GM12878 (cell line): Measurements from ENCODE around the gene NTM. TPM values are rescaled to one million over a fixed set of nuclear protein-coding genes. Genes with fewer than 3 reads are reported as not detected.

Experiments used
- ATAC-seq: fragments of 200-7000 bp; cut with Tn5 transposase; 3 replicates; pipeline ENCODE4 v1.9.1; 2020; ENCODE audit warnings: mild to moderate bottlenecking, moderate library complexity
- BruUV-seq: library from RNA; stranded (reverse); fragments of 400-500 nt; replicated peaks from 2 replicates; lab custom pipeline; 2021; lab: Mats Ljungman, UMichigan
- CTCF ChIA-PET: fragments of 300-600 bp; sonication (Branson Sonifier 250); formaldehyde crosslinking; extraction: SDS; loops from one replicate; lab custom pipeline; 2021; ENCODE audit warnings: inconsistent platforms; lab: Yijun Ruan, JAX
- POLR2A ChIA-PET: fragments of 350-600 bp; formaldehyde crosslinking; extraction: SDS; loops from one replicate; lab custom pipeline; 2021; ENCODE audit warnings: inconsistent platforms; lab: Charles Lee
- RAD21 ChIA-PET: fragments of 300-600 bp; sonication (Branson Sonifier 250); formaldehyde crosslinking; loops from one replicate; lab custom pipeline; 2023; ENCODE audit warnings: antibody characterized with exemption; ENCODE audit not compliant: unreplicated experiment; lab: Charles Lee
- SMC1A ChIA-PET: fragments of 300-600 bp; sonication (Branson Sonifier 250); formaldehyde crosslinking; loops from one replicate; lab custom pipeline; 2023; ENCODE audit not compliant: unreplicated experiment, uncharacterized antibody; lab: Charles Lee
- DNase-seq: peaks from one replicate; pipeline ENCODE4 v3.0.0-alpha.2; 2011; ENCODE audit warnings: low read depth, low spot score
- FAIRE-seq: peaks from 3 replicates; lab custom pipeline; 2011; peaks lifted over from hg19 to GRCh38; lab: Jason Lieb, UNC
- H2AFZ ChIP-seq: 2 replicates; pipeline ENCODE4 v1.6.0; 2011; ENCODE audit warnings: low read depth, low read length, control low read depth; ENCODE audit not compliant: control insufficient read depth
- H3K27ac ChIP-seq: 2 replicates; pipeline ENCODE4 v1.5.1; 2011; ENCODE audit warnings: control low read depth; ENCODE audit not compliant: control insufficient read depth, insufficient read depth
- H3K27me3 ChIP-seq, 2 experiments: replicated peaks in 1 of 2; 2 replicates each; pipeline versions ENCODE4 v1.6.0 to v1.6.1; 2011; ENCODE audit warnings: low read length in 1 of 2; ENCODE audit not compliant: control insufficient read depth in 2 of 2, insufficient read depth in 2 of 2
- H3K36me3 ChIP-seq, 2 experiments: 2 replicates each; pipeline ENCODE4 v1.5.1; 2011; ENCODE audit warnings: low read length in 1 of 2; ENCODE audit not compliant: control insufficient read depth in 2 of 2, insufficient read depth in 2 of 2
- H3K4me1 ChIP-seq: 2 replicates; pipeline ENCODE4 v1.6.1; 2011; ENCODE audit warnings: mild to moderate bottlenecking, low read length, moderate library complexity, mixed read lengths; ENCODE audit not compliant: control insufficient read depth, insufficient read depth
- H3K4me2 ChIP-seq: 2 replicates; pipeline ENCODE4 v1.6.0; 2011; ENCODE audit warnings: control low read depth; ENCODE audit not compliant: control insufficient read depth, insufficient read depth
- H3K4me3 ChIP-seq: fragments of 200-600 bp; sonication (generic); 2 replicates; pipeline ENCODE4 v1.5.1; 2016
- H3K79me2 ChIP-seq: 2 replicates; pipeline ENCODE4 v1.6.0; 2011; ENCODE audit warnings: low read length; ENCODE audit not compliant: control insufficient read depth, insufficient read depth
- H3K9ac ChIP-seq: 2 replicates; pipeline ENCODE4 v1.8.0; 2011; ENCODE audit warnings: low read length, control low read depth, mixed read lengths; ENCODE audit not compliant: control insufficient read depth, insufficient read depth
- H3K9me3 ChIP-seq: replicated peaks from 3 replicates; pipeline ENCODE4 v1.5.1; 2011; ENCODE audit warnings: mild to moderate bottlenecking, low read length; ENCODE audit not compliant: control insufficient read depth, insufficient read depth
- H4K20me1 ChIP-seq: 2 replicates; pipeline ENCODE4 v1.6.0; 2011; ENCODE audit not compliant: control insufficient read depth, insufficient read depth
- BACH1 ChIP-seq: fragments of 450-650 bp; IDR thresholded peaks from 2 replicates; pipeline ENCODE4 v1.6.1; 2017; ENCODE audit warnings: mild to moderate bottlenecking, borderline replicate concordance
- GATAD2B ChIP-seq: fragments of 450-650 bp; conservative IDR thresholded peaks from 2 replicates; pipeline ENCODE4 v1.6.1; 2017; ENCODE audit warnings: low read depth, mild to moderate bottlenecking, moderate library complexity
- NFYB ChIP-seq: IDR thresholded peaks from 2 replicates; pipeline ENCODE4 v1.6.1; 2011; ENCODE audit warnings: low read depth, mild to moderate bottlenecking, low read length, improper control_type of control experiment, moderate library complexity; ENCODE audit not compliant: insufficient read depth
- STAT1 ChIP-seq: fragments of 450-650 bp; conservative IDR thresholded peaks from 2 replicates; pipeline ENCODE4 v1.6.1; 2014; ENCODE audit warnings: antibody characterized with exemption, mild to moderate bottlenecking
- ZNF622 ChIP-seq: fragments of 450-650 bp; IDR thresholded peaks from 2 replicates; pipeline ENCODE4 v1.6.1; 2017; ENCODE audit warnings: mild to moderate bottlenecking, inconsistent platforms
- WGBS: methylation state at CpG from one replicate; pipeline ENCODE4 v1.1.6; 2016; ENCODE audit warnings: low lambda C conversion rate; ENCODE audit not compliant: insufficient replicate concordance, insufficient coverage; ENCODE audit errors: missing lambda C conversion rate; 5-methylcytosine and 5-hydroxymethylcytosine counted together
- in situ Hi-C: fragments of 300-500 bp; cut with MboI; formaldehyde crosslinking; loops from 9 replicates; pipeline ENCODE4 v1.14.3; 2018; ENCODE audit warnings: mixed read lengths
- intact Hi-C: fragments of 100-400 bp; cut with micrococcal nuclease; formaldehyde crosslinking; loops from one replicate; pipeline ENCODE4 v1.14.2; 2022; ENCODE audit not compliant: unreplicated experiment
- polyA plus RNA-seq, 11 experiments: library from polyadenylated mRNA; depleted of rRNA in 4 of 11; unstranded in 6 of 11; stranded (reverse) in 5 of 11; fragments of >200 nt; fragmentation: Nextera tagmentation in 4 of 11; fragmentation: Illumina TruSeq in 1 of 11; extraction: Ambion mirVana in 4 of 11; extraction: Trizol in 1 of 11; gene quantifications; 1 replicate in 1 of 11; 2 replicates in 10 of 11; pipeline versions ENCODE4 v1.2.1 to v1.2.3, GENCODE V29; 2011 to 2016; ENCODE audit warnings: inconsistent platforms in 2 of 11, missing spikeins in 2 of 11, low read depth in 1 of 11
- total RNA-seq, 4 experiments: library from RNA; depleted of rRNA in 3 of 4; stranded (reverse); fragments of >200 nt in 3 of 4; fragmentation: Illumina TruSeq in 1 of 4; extraction: Trizol in 1 of 4; gene quantifications; 2 replicates each; pipeline versions ENCODE4 v1.2.1 to v1.2.3, GENCODE V29; 2013 to 2021
- TF ChIP-seq, protein P1 (sequence below): fragments of 450-650 bp; IDR thresholded peaks from 2 replicates; pipeline ENCODE4 v1.6.1; 2017; ENCODE audit warnings: mild to moderate bottlenecking, low read depth, inconsistent platforms; ENCODE audit not compliant: poor library complexity, severe bottlenecking
- TF ChIP-seq, protein P2 (sequence below): fragments of 450-650 bp; IDR thresholded peaks from 2 replicates; pipeline ENCODE4 v1.6.1; 2014; ENCODE audit warnings: mild to moderate bottlenecking
- TF ChIP-seq, protein P3 (sequence below): fragments of 150-350 bp; IDR thresholded peaks from 2 replicates; pipeline ENCODE4 v1.6.1; 2016; ENCODE audit warnings: low read depth, low read length

NTM gene
- total and polyA plus RNA-seq, 10 of the 15 experiments (the other 5 are each of a cell fraction or from before 2014, with no cell fraction given): not detected

GRCh38 chr11:132257871-132258270 is 887.5 kb downstream of the NTM start:
- intact Hi-C loops: no loop called here
- Histone ChIP-seq H3K4me3 (no peak overlapping the region), H3K36me3 (no peaks in the 10 kb centered on the region), H3K9ac (no peak overlapping the region), H3K27ac (no peak overlapping the region), H3K4me1 (no peaks in the 10 kb centered on the region), H2AFZ (no peak overlapping the region), H4K20me1 (no peaks in the 10 kb centered on the region), H3K9me3 (no peaks in the 10 kb centered on the region), H3K27me3 (peaks cover 0 to 11% of the 10 kb centered on the region in 2 experiments; a peak in 2 of 4 replicates), H3K79me2 (no peaks in the 10 kb centered on the region), H3K4me2 (no peak overlapping the region)
- SMC1A ChIA-PET: no interaction called here
- FAIRE-seq: no peak
- in situ Hi-C loops: no loop called here
- 6% methylated on average over 5 of the region's 5 CpGs for WGBS
- ATAC-seq: no peak
- RAD21 ChIA-PET: no interaction called here
- POLR2A ChIA-PET: no interaction called here
- TF ChIP-seq, protein P1, sequence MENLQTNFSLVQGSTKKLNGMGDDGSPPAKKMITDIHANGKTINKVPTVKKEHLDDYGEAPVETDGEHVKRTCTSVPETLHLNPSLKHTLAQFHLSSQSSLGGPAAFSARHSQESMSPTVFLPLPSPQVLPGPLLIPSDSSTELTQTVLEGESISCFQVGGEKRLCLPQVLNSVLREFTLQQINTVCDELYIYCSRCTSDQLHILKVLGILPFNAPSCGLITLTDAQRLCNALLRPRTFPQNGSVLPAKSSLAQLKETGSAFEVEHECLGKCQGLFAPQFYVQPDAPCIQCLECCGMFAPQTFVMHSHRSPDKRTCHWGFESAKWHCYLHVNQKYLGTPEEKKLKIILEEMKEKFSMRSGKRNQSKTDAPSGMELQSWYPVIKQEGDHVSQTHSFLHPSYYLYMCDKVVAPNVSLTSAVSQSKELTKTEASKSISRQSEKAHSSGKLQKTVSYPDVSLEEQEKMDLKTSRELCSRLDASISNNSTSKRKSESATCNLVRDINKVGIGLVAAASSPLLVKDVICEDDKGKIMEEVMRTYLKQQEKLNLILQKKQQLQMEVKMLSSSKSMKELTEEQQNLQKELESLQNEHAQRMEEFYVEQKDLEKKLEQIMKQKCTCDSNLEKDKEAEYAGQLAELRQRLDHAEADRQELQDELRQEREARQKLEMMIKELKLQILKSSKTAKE: no peak
- no peak for TF ChIP-seq STAT1
- no peak for TF ChIP-seq GATAD2B
- no peak for TF ChIP-seq NFYB
- no peak for TF ChIP-seq ZNF622
- CTCF ChIA-PET: no interaction called here
- BruUV-seq: no TSS peak
- DNase-seq: no peak

GRCh38 chr11:132258875-132259274 is 888.5 kb downstream of the NTM start:
- RAD21 ChIA-PET: no interaction called here
- Histone ChIP-seq H2AFZ (no peak overlapping the region), H3K4me3 (no peak overlapping the region), H3K79me2 (no peaks in the 10 kb centered on the region), H3K36me3 (no peaks in the 10 kb centered on the region), H3K4me1 (no peaks in the 10 kb centered on the region), H4K20me1 (no peaks in the 10 kb centered on the region), H3K27ac (no peak overlapping the region), H3K9me3 (no peaks in the 10 kb centered on the region), H3K27me3 (peaks cover 0 to 10% of the 10 kb centered on the region in 2 experiments; a peak in 2 of 4 replicates), H3K9ac (no peak overlapping the region), H3K4me2 (no peak overlapping the region)
- no peak for FAIRE-seq
- WGBS: 0% methylated on average over 1 of the region's 1 CpG
- no peak for DNase-seq
- POLR2A ChIA-PET: no interaction called here
- SMC1A ChIA-PET: no interaction called here
- in situ Hi-C loops (no loop called here), intact Hi-C loops (no loop called here)
- BruUV-seq: no TSS peak
- CTCF ChIA-PET: no interaction called here
- ATAC-seq: no peak
- TF ChIP-seq, protein P2, sequence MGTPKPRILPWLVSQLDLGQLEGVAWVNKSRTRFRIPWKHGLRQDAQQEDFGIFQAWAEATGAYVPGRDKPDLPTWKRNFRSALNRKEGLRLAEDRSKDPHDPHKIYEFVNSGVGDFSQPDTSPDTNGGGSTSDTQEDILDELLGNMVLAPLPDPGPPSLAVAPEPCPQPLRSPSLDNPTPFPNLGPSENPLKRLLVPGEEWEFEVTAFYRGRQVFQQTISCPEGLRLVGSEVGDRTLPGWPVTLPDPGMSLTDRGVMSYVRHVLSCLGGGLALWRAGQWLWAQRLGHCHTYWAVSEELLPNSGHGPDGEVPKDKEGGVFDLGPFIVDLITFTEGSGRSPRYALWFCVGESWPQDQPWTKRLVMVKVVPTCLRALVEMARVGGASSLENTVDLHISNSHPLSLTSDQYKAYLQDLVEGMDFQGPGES: no peak
- TF ChIP-seq, protein P3, sequence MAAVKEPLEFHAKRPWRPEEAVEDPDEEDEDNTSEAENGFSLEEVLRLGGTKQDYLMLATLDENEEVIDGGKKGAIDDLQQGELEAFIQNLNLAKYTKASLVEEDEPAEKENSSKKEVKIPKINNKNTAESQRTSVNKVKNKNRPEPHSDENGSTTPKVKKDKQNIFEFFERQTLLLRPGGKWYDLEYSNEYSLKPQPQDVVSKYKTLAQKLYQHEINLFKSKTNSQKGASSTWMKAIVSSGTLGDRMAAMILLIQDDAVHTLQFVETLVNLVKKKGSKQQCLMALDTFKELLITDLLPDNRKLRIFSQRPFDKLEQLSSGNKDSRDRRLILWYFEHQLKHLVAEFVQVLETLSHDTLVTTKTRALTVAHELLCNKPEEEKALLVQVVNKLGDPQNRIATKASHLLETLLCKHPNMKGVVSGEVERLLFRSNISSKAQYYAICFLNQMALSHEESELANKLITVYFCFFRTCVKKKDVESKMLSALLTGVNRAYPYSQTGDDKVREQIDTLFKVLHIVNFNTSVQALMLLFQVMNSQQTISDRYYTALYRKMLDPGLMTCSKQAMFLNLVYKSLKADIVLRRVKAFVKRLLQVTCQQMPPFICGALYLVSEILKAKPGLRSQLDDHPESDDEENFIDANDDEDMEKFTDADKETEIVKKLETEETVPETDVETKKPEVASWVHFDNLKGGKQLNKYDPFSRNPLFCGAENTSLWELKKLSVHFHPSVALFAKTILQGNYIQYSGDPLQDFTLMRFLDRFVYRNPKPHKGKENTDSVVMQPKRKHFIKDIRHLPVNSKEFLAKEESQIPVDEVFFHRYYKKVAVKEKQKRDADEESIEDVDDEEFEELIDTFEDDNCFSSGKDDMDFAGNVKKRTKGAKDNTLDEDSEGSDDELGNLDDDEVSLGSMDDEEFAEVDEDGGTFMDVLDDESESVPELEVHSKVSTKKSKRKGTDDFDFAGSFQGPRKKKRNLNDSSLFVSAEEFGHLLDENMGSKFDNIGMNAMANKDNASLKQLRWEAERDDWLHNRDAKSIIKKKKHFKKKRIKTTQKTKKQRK: no peak
- TF ChIP-seq BACH1: no peak
